Neuronal stem cell (in vitro differentiated cells): Measurements from ENCODE around the gene PTPRH.

Experiments
- DNase-seq: peaks from one replicate; pipeline ENCODE4 v3.0.0-alpha.2; 2013; ENCODE audit warnings: low spot score
- H2AFZ ChIP-seq: one replicate; pipeline ENCODE4 v1.6.1; 2013; ENCODE audit warnings: mild to moderate bottlenecking, low read length, inconsistent platforms
- H2AK5ac ChIP-seq: 2 replicates; pipeline ENCODE4 v1.6.1; 2013; ENCODE audit warnings: low read depth, mild to moderate bottlenecking, inconsistent platforms, low read length, moderate library complexity, mixed read lengths
- H2BK120ac ChIP-seq: 2 replicates; pipeline ENCODE4 v1.6.1; 2013; ENCODE audit warnings: low read depth, mild to moderate bottlenecking, inconsistent platforms, low read length, moderate library complexity, mixed read lengths
- H2BK12ac ChIP-seq: one replicate; pipeline ENCODE4 v1.6.1; 2013; ENCODE audit warnings: low read length, inconsistent platforms
- H2BK15ac ChIP-seq: 2 replicates; pipeline ENCODE4 v1.6.1; 2013; ENCODE audit warnings: mild to moderate bottlenecking, low read length, inconsistent platforms, mixed read lengths
- H2BK5ac ChIP-seq: one replicate; pipeline ENCODE4 v1.6.1; 2013; ENCODE audit warnings: inconsistent platforms, mild to moderate bottlenecking, low read length, moderate library complexity
- H3K14ac ChIP-seq: one replicate; pipeline ENCODE4 v1.6.1; 2013; ENCODE audit warnings: low read length, inconsistent platforms
- H3K18ac ChIP-seq: 2 replicates; pipeline ENCODE4 v1.6.1; 2013; ENCODE audit warnings: low read length, inconsistent platforms
- H3K23ac ChIP-seq: 2 replicates; pipeline ENCODE4 v1.6.1; 2013; ENCODE audit warnings: low read depth, mild to moderate bottlenecking, mixed read lengths, low read length, inconsistent platforms; ENCODE audit not compliant: poor library complexity
- H3K27ac ChIP-seq: replicated peaks from 3 replicates; pipeline ENCODE4 v1.5.1; 2013; ENCODE audit warnings: low read length, inconsistent platforms
- H3K27me3 ChIP-seq, 3 experiments: 2 replicates each; pipeline ENCODE4 v1.6.1; 2013; ENCODE audit warnings: low read length in 3 of 3, mild to moderate bottlenecking in 2 of 3, inconsistent platforms in 1 of 3, low read depth in 1 of 3, mixed read lengths in 1 of 3, moderate library complexity in 1 of 3; ENCODE audit not compliant: control insufficient read depth in 3 of 3, insufficient read depth in 3 of 3
- H3K36me3 ChIP-seq, 2 donors: replicated peaks in 1 of 2; 2 replicates each; pipeline ENCODE4 v1.6.1; 2013; ENCODE audit warnings: low read length in 2 of 2; ENCODE audit not compliant: control insufficient read depth in 2 of 2, insufficient read depth in 2 of 2
- H3K4ac ChIP-seq: 2 replicates; pipeline ENCODE4 v1.6.1; 2013; ENCODE audit warnings: inconsistent platforms, mild to moderate bottlenecking, low read length, moderate library complexity
- H3K4me1 ChIP-seq, 2 donors: 1 replicate in 1 of 2; 2 replicates in 1 of 2; pipeline ENCODE4 v1.6.1; 2013; ENCODE audit warnings: low read length in 2 of 2, low read depth in 1 of 2; ENCODE audit not compliant: control insufficient read depth in 2 of 2, insufficient read depth in 1 of 2
- H3K4me2 ChIP-seq: one replicate; pipeline ENCODE4 v1.6.1; 2013; ENCODE audit warnings: mild to moderate bottlenecking, low read length, inconsistent platforms; ENCODE audit not compliant: insufficient read depth, poor library complexity, severe bottlenecking
- H3K4me3 ChIP-seq, 2 donors: 2 replicates each; pipeline ENCODE4 v1.5.1; 2013; ENCODE audit warnings: low read length in 2 of 2, mild to moderate bottlenecking in 2 of 2, inconsistent platforms in 1 of 2, moderate library complexity in 1 of 2
- H3K79me1 ChIP-seq: one replicate; pipeline ENCODE4 v1.6.1; 2013; ENCODE audit warnings: low read depth, mild to moderate bottlenecking, inconsistent platforms, low read length, moderate library complexity
- H3K9ac ChIP-seq: one replicate; pipeline ENCODE4 v1.6.1; 2013; ENCODE audit warnings: mild to moderate bottlenecking, low read depth, low read length, inconsistent platforms; ENCODE audit not compliant: poor library complexity
- H3K9me3 ChIP-seq, 2 donors: replicated peaks in 1 of 2; 2 replicates each; pipeline versions ENCODE3 to v1.6.1; 2013; ENCODE audit warnings: low read length in 2 of 2, mild to moderate bottlenecking in 2 of 2, inconsistent platforms in 1 of 2, low read depth in 1 of 2, mixed read lengths in 1 of 2, moderate library complexity in 1 of 2; ENCODE audit not compliant: control insufficient read depth in 2 of 2, insufficient read depth in 1 of 2
- H4K8ac ChIP-seq: one replicate; pipeline ENCODE4 v1.6.1; 2013; ENCODE audit warnings: low read depth, mild to moderate bottlenecking, inconsistent platforms, low read length, moderate library complexity
- H4K91ac ChIP-seq: one replicate; pipeline ENCODE4 v1.6.1; 2013; ENCODE audit warnings: low read length, low read depth, mild to moderate bottlenecking, inconsistent platforms; ENCODE audit not compliant: poor library complexity
- WGBS, 2 donors: extraction: QIAGEN DNeasy Blood & Tissue Kit; methylation state at CpG; one replicate each; pipeline ENCODE4 v1.1.7; 2013; ENCODE audit warnings: missing lambda C conversion rate in 2 of 2, mixed read lengths in 1 of 2; ENCODE audit not compliant: insufficient read length in 2 of 2, insufficient replicate concordance in 1 of 2; ENCODE audit errors: extremely low coverage in 2 of 2; 5-methylcytosine and 5-hydroxymethylcytosine counted together

Gene PTPRH

GRCh38 chr19:55216461-55217198 lies 7.3 kb upstream of the PTPRH start:
- Histone ChIP-seq H3K4me2 (peak overlapping the region; percentile 56), H3K79me1 (no peaks in the 10 kb centered on the region), H2BK120ac (no peak overlapping the region), H2AK5ac (no peak overlapping the region), H3K36me3 (no peaks in the 10 kb centered on the region), H3K18ac (no peak overlapping the region), H3K9ac (no peak overlapping the region), H2AFZ (peak overlapping the region; percentile 78), H2BK15ac (no peak overlapping the region), H2BK12ac (no peak overlapping the region), H3K27ac (no peak overlapping the region), H3K4me3 (peak overlapping the region; percentile 60 to 74), H3K9me3 (peaks cover 12 to 13% of the 10 kb centered on the region in 2 donors), H3K23ac (no peak overlapping the region), H4K8ac (no peak overlapping the region), H3K27me3 (no peaks in the 10 kb centered on the region), H4K91ac (no peak overlapping the region), H2BK5ac (no peak overlapping the region), H3K4me1 (peaks cover 3 to 4% of the 10 kb centered on the region in 2 donors), H3K14ac (no peak overlapping the region), H3K4ac (no peak overlapping the region)
- WGBS, 2 donors: no CpG with 5 or more reads among the region's 36 CpGs
- peak; percentile 81 for DNase-seq

DNA sequence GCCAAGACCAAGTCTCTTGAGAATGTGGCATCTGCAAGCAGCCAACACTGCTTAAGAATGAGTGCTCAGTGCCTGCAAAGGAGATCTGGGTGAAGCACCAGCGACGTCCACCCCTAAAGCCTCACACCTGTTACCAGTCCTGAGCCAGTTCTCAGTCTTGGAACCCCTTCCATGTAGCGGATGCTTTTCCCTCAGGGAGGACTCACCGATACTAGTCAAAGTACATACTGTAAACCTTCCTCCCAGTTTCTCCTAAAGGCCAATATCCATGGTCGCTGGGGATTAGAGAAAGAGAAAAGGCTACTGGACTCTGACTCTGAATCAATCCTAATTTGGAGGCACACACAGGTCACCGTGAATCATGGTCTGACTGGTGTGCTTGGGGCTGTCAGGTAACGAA lies 4.2 kb upstream of the PTPRH start:
- H2BK120ac ChIP-seq: no peak overlapping the region
- no peak overlapping the region for H2BK12ac ChIP-seq

GRCh38 chr19:55212447-55212846 lies 3.1 kb upstream of the PTPRH start:
- Histone ChIP-seq H3K18ac (no peak overlapping the region), H4K91ac (no peak overlapping the region), H3K4me3 (peak overlapping the region in 1 of 2 donors; percentile 13), H3K4me1 (peaks cover 3 to 16% of the 10 kb centered on the region in 2 donors), H3K9me3 (peaks cover 5 to 8% of the 10 kb centered on the region in 2 donors), H2BK15ac (no peak overlapping the region), H2BK5ac (no peak overlapping the region), H3K4me2 (no peak overlapping the region), H2AK5ac (no peak overlapping the region), H3K27me3 (no peaks in the 10 kb centered on the region), H3K4ac (no peak overlapping the region), H3K9ac (no peak overlapping the region), H4K8ac (no peak overlapping the region), H3K14ac (no peak overlapping the region), H2AFZ (no peak overlapping the region), H2BK120ac (no peak overlapping the region), H3K36me3 (no peaks in the 10 kb centered on the region), H3K27ac (no peak overlapping the region), H3K79me1 (no peaks in the 10 kb centered on the region), H3K23ac (no peak overlapping the region), H2BK12ac (no peak overlapping the region)
- WGBS, 2 donors: no CpG with 5 or more reads among the region's 3 CpGs
- no peak for DNase-seq

More for the DNA sequence above, 4.2 kb upstream of the PTPRH start:
- Histone ChIP-seq H3K27ac (no peak overlapping the region), H4K8ac (no peak overlapping the region), H2AK5ac (no peak overlapping the region), H3K4me2 (no peak overlapping the region), H3K79me1 (no peaks in the 10 kb centered on the region), H3K9me3 (peaks cover 5 to 8% of the 10 kb centered on the region in 2 donors), H2AFZ (no peak overlapping the region), H2BK15ac (no peak overlapping the region), H3K23ac (no peak overlapping the region), H2BK5ac (no peak overlapping the region), H3K4me3 (no peak overlapping the region), H3K4ac (no peak overlapping the region), H3K36me3 (no peaks in the 10 kb centered on the region), H4K91ac (no peak overlapping the region), H3K4me1 (peaks cover 3 to 16% of the 10 kb centered on the region in 2 donors), H3K18ac (no peak overlapping the region), H3K27me3 (no peaks in the 10 kb centered on the region), H3K9ac (no peak overlapping the region), H3K14ac (no peak overlapping the region)
- DNase-seq: no peak
- no CpG with 5 or more reads among the region's 7 CpGs for WGBS, 2 donors

- Histone ChIP-seq H2BK120ac (no peak overlapping the region), H3K4me1 (peaks cover 7 to 20% of the 10 kb centered on the region in 2 donors), H2BK12ac (peak overlapping the region; percentile 75), H3K23ac (no peak overlapping the region), H3K36me3 (no peaks in the 10 kb centered on the region), H2BK5ac (no peak overlapping the region), H4K91ac (no peak overlapping the region), H3K4me3 (no peak overlapping the region), H3K4ac (no peak overlapping the region), H3K9ac (peak overlapping the region; percentile 60), H3K4me2 (no peak overlapping the region), H3K9me3 (peaks cover 5 to 8% of the 10 kb centered on the region in 2 donors), H3K79me1 (no peaks in the 10 kb centered on the region), H2BK15ac (peak overlapping the region; percentile 58), H4K8ac (no peak overlapping the region), H3K14ac (no peak overlapping the region), H3K27ac (no peak overlapping the region), H2AK5ac (peak overlapping the region; percentile 88), H3K27me3 (no peaks in the 10 kb centered on the region), H3K18ac (peak overlapping the region; percentile 90), H2AFZ (peak overlapping the region; percentile 59)
- DNase-seq: no peak
- WGBS, 2 donors: no CpG with 5 or more reads among the region's 17 CpGs
These were observed 582 bp upstream of the PTPRH start for GRCh38 chr19:55209693-55210472.
